Spleen (tissue), 11 donors: ENCODE measurements around the gene AIMP1. TPM values are rescaled to one million over a fixed set of nuclear protein-coding genes. Genes with fewer than 3 reads are reported as not detected.

Experiments
- DNase-seq: peaks from one replicate; pipeline ENCODE4 v3.0.0-alpha.2; 2020
- H3K27ac ChIP-seq, 8 donors: fragments of 200-600 bp; sonication (generic) in 7 of 8; 1 replicate in 4 of 8; 2 replicates in 4 of 8; pipeline versions ENCODE4 v1.5.0 to v1.8.0; 2016 to 2021; ENCODE audit warnings: inconsistent platforms in 4 of 8, mild to moderate bottlenecking in 4 of 8, moderate library complexity in 1 of 8
- H3K27me3 ChIP-seq, 7 donors: fragments of 200-600 bp; sonication (generic) in 6 of 7; replicated peaks in 1 of 7; 1 replicate in 4 of 7; 2 replicates in 3 of 7; pipeline versions ENCODE4 v1.5.0 to v1.8.0; 2016 to 2021; ENCODE audit warnings: inconsistent platforms in 3 of 7, mild to moderate bottlenecking in 1 of 7
- H3K36me3 ChIP-seq, 6 donors: fragments of 200-600 bp; sonication (generic) in 5 of 6; 1 replicate in 4 of 6; 2 replicates in 2 of 6; pipeline versions ENCODE4 v1.5.0 to v1.8.0; 2016 to 2021; ENCODE audit warnings: inconsistent platforms in 2 of 6
- H3K4me1 ChIP-seq, 6 donors: fragments of 200-600 bp; sonication (generic) in 5 of 6; 1 replicate in 3 of 6; 2 replicates in 3 of 6; pipeline versions ENCODE4 v1.5.0 to v1.8.0; 2016 to 2021; ENCODE audit warnings: inconsistent platforms in 3 of 6
- H3K4me3 ChIP-seq, 8 donors: fragments of 200-600 bp; sonication (generic) in 7 of 8; 1 replicate in 4 of 8; 2 replicates in 4 of 8; pipeline versions ENCODE4 v1.5.0 to v1.8.0; 2016 to 2021; ENCODE audit warnings: inconsistent platforms in 4 of 8, mild to moderate bottlenecking in 4 of 8, moderate library complexity in 2 of 8
- H3K9me3 ChIP-seq, 8 donors: fragments of 200-600 bp; sonication (generic) in 7 of 8; 1 replicate in 4 of 8; 2 replicates in 4 of 8; pipeline versions ENCODE4 v1.5.0 to v1.8.0; 2016 to 2021; ENCODE audit warnings: inconsistent platforms in 4 of 8
- CTCF ChIP-seq, 11 experiments: fragments of 200-600 bp in 7 of 11; fragments of 450-650 bp in 4 of 11; sonication (generic) in 4 of 11; IDR thresholded peaks in 8 of 11; conservative IDR thresholded peaks in 3 of 11; 1 replicate in 7 of 11; 2 replicates in 4 of 11; pipeline versions ENCODE4 v1.4.0 to v1.8.0; 2016 to 2021; ENCODE audit warnings: antibody characterized with exemption in 11 of 11, inconsistent platforms in 4 of 11, mild to moderate bottlenecking in 1 of 11
- POLR2A ChIP-seq, 3 donors: fragments of 450-650 bp; IDR thresholded peaks; one replicate each; pipeline ENCODE4 v1.5.1; 2017; ENCODE audit warnings: antibody characterized with exemption in 3 of 3, mild to moderate bottlenecking in 1 of 3
- POLR2AphosphoS5 ChIP-seq, 3 donors: sonication (generic); formaldehyde crosslinking; IDR thresholded peaks; one replicate each; pipeline ENCODE4 v1.5.1; 2017; ENCODE audit warnings: antibody characterized with exemption in 3 of 3
- WGBS, 5 donors: extraction: QIAGEN DNeasy Blood & Tissue Kit in 3 of 5; methylation state at CpG; one replicate each; pipeline versions ENCODE4 v1.1.5 to v1.1.7; 2013 to 2018; 5-methylcytosine and 5-hydroxymethylcytosine counted together
- intact Hi-C: fragments of 100-400 bp; cut with DNase I; formaldehyde crosslinking; loops from one replicate; pipeline ENCODE4 v1.15.0; 2023; ENCODE audit warnings: low total_unique reads
- polyA plus RNA-seq, 3 donors: library from polyadenylated mRNA; stranded (reverse); fragments of 200-250 nt; gene quantifications; one replicate each; pipeline ENCODE4 v1.2.1, GENCODE V29; 2013
- total RNA-seq, 7 donors: library from RNA; depleted of rRNA in 3 of 7; stranded (reverse); fragments of >200 nt in 3 of 7; fragmentation: NEBNext Ultra II Directional in 4 of 7; extraction: Animal tissue kit (Norgen Biotek cat#: 25700) in 4 of 7; gene quantifications; one replicate each; pipeline versions ENCODE4 v1.1.0 to v1.2.1, GENCODE V29; 2016 to 2021
- donor health status: healthy with polysubstance abuse.
- donor health status: DM: no; HTN: no; CAD: no; lungs with moderate emphysema.
- donor health status: DM: no; HTN: no; CAD: no.
- donor health status: Bipolar disorder and iron deficiency.
- donor health status: healthy.
- donor health status: DM: no; HTN: no; CAD: no.
- donor health status: DM: yes; HTN: yes; CAD: no.

Gene AIMP1
- total and polyA plus RNA-seq, 10 donors: 15.8 to 43.1 (median 29.2) TPM

DNA sequence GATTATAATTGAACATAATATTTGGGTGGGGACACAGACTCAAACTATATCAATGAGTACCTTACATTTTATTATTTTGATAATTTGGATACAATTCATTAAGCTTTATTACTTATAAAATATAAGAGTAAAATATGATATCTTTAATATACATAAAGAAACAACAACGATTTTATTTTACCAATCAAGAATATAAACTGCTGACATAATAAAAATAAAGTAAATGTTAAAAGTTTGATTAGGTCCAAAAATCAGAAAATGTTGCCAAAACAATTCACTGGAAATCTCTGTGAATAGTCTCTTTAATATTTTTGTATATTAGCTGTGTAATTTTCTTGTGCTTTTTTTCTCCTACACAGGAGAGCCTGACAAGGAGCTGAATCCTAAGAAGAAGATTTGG lies 30.8 kb downstream of the AIMP1 start:
- TF ChIP-seq POLR2A (IDR thresholded peaks at IDR 0.05) (no peak), POLR2AphosphoS5 (IDR thresholded peaks at IDR 0.05) (no peak), CTCF (IDR thresholded peaks at IDR 0.05 in 8 of 11, conservative IDR thresholded peaks at IDR 0.05 in 3 of 11) (no peak)
- 88 to 100% (median 97%) methylated on average over 1 of the region's 1 CpG for WGBS, 5 donors
- intact Hi-C loops: no loop called here
- Histone ChIP-seq H3K36me3 (peaks cover 0 to 79% (median 37%) of the 10 kb centered on the region in 6 donors), H3K4me1 (peaks cover 0 to 10% (median 0%) of the 10 kb centered on the region in 6 donors), H3K4me3 (no peak overlapping the region), H3K27ac (no peak overlapping the region), H3K9me3 (no peaks in the 10 kb centered on the region), H3K27me3 (no peaks in the 10 kb centered on the region)
- DNase-seq: no peak

DNA sequence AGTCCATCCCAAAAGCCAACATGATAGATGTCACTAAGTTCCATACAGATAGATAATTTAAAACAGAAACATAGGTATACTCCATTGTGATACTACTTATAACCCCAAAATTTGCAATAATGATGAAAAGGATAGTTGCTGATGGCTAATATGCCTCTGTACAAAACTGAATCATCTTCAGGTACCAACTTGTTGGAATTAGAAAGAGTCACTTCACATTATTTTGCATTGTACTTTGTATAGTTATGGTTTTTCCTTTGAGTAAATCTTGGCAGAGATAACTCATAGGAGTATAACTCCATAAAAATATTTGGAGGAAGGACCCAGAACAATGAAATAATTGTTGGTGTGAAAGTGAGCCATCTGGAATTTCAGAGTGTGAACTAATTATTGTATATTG lies 34.7 kb downstream of the AIMP1 start:
- intact Hi-C loops: no loop called here
- no peak overlapping the region for H3K27ac ChIP-seq
- H3K4me3 ChIP-seq: no peak overlapping the region
- DNase-seq: no peak
- H3K9me3 ChIP-seq: no peaks in the 10 kb centered on the region
- TF ChIP-seq POLR2AphosphoS5 (IDR thresholded peaks at IDR 0.05) (no peak), CTCF (IDR thresholded peaks at IDR 0.05 in 8 of 11, conservative IDR thresholded peaks at IDR 0.05 in 3 of 11) (no peak), POLR2A (IDR thresholded peaks at IDR 0.05) (no peak)
- peaks cover 0 to 68% (median 31%) of the 10 kb centered on the region in 6 donors for H3K36me3 ChIP-seq
- no peaks in the 10 kb centered on the region for H3K4me1 ChIP-seq
- no peaks in the 10 kb centered on the region for H3K27me3 ChIP-seq

GRCh38 chr4:106353786-106354185 lies 37.4 kb downstream of the AIMP1 start:
- no peak for TF ChIP-seq POLR2A (IDR thresholded peaks at IDR 0.05)
- no peak for TF ChIP-seq CTCF (IDR thresholded peaks at IDR 0.05 in 8 of 11, conservative IDR thresholded peaks at IDR 0.05 in 3 of 11)
- no peak for TF ChIP-seq POLR2AphosphoS5 (IDR thresholded peaks at IDR 0.05)
- intact Hi-C loops: no loop called here
- DNase-seq: no peak
- Histone ChIP-seq H3K36me3 (peaks cover 0 to 40% (median 8%) of the 10 kb centered on the region in 6 donors), H3K27ac (no peak overlapping the region), H3K4me1 (no peaks in the 10 kb centered on the region), H3K4me3 (no peak overlapping the region), H3K9me3 (no peaks in the 10 kb centered on the region), H3K27me3 (no peaks in the 10 kb centered on the region)
- WGBS, 5 donors: 88 to 100% (median 97%) methylated on average over 1 of the region's 1 CpG

- peaks cover 0 to 26% (median 0%) of the 10 kb centered on the region in 6 donors for H3K36me3 ChIP-seq
- 73 to 86% (median 81%) methylated on average over 4 of the region's 4 CpGs for WGBS, 5 donors
- no peaks in the 10 kb centered on the region for H3K27me3 ChIP-seq
- no peaks in the 10 kb centered on the region for H3K9me3 ChIP-seq
- intact Hi-C loops: no loop called here
- TF ChIP-seq CTCF (IDR thresholded peaks at IDR 0.05 in 8 of 11, conservative IDR thresholded peaks at IDR 0.05 in 3 of 11) (no peak), POLR2A (IDR thresholded peaks at IDR 0.05) (no peak), POLR2AphosphoS5 (IDR thresholded peaks at IDR 0.05) (no peak)
- no peak for DNase-seq
- H3K27ac ChIP-seq: no peak overlapping the region
- no peak overlapping the region for H3K4me3 ChIP-seq
- no peaks in the 10 kb centered on the region for H3K4me1 ChIP-seq
These were observed 38.8 kb downstream of the AIMP1 start for GRCh38 chr4:106355193-106355592.
